ENCODE results near the gene KLHL18.
"Not testable (repeated sequence)": the region's sequence is repeated elsewhere in the genome, so short reads cannot be mapped to it uniquely, and the experiment has no call there.

The KLHL18 gene

DNA sequence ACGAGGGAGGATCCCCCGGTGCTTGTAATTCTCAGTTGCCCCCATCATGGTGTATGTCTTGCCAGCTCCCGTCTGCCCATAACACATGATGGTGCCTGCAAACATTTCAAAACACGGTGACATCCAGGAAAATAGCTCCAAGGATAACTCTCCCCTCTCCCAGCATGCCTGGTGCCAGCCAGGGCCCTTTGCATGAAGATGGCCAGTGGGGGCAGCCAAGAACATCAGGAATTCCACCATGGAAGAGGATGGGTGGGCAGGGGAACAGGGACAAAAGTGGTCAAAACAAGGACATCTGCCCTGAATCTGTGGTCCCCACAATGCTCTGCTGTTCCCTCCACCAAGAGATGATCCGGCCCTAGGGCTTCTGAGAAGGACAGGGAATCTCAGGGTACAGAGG, 9.2 kb upstream of the KLHL18 start:
- in situ Hi-C loops (cut with HindIII; ENCODE audit: low sequenced_read_pairs) = no loop called here

DNA sequence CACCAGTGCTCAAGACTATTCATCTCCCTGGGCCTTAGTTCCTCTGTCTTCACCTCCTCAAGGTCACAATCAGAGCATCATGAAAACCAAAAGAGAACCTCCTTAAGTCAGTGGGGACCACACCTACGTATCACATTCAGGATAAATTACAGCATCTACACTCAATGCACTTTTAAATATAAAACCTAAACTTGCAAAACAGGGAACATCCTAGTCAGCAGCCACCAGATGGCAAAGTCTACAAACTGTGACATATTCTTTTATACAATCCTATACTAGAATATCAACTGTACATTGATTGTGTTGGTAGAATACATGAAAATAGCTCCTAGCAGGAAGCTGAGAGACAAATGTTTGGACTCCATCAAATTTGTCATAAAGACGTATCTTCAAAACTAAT, 8.1 kb upstream of the KLHL18 start:
- in situ Hi-C loops (cut with HindIII; ENCODE audit: low sequenced_read_pairs) = no loop called here

DNA sequence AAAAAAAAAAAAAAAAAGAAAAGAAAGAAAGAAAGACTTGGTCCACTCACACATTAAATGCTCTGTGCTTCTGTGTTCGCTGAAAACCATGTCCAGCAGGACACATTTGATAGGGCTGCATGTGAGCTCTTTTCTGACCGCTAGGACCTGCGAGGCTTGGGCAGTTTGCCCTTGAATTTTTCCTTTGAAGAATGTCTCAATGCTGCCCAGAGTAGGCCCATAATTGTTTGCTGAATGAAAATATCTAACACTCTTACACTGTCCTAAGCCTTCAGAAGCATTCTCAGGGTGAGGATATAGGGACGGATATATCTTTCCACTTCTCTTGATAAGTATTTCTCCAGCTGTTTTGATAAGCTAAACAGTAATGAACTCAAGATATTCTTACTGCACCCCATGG, 6.2 kb upstream of the KLHL18 start:
- in situ Hi-C loops (cut with HindIII; ENCODE audit: low sequenced_read_pairs) = no loop called here

DNA sequence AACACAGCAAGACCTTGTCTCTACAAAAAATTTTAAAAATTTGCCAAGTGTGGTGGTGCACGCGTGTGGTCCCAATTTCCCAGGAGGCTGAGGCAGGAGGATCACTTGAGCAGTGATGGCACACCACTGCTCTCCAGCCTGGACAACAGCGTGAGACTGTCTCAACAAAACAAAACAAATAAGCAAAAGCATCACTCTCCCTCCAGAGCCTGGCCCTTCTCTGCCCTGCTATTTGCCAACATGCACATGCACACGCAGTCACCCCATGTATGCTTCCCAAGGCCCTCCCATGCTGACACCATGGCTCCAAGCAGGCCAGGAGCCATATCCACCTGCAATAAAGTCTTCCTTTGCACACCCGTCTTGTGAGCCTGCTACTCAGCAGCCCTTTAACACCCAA, 2.2 kb upstream of the KLHL18 start:
- in situ Hi-C loops (cut with HindIII; ENCODE audit: low sequenced_read_pairs) = no loop called here

DNA sequence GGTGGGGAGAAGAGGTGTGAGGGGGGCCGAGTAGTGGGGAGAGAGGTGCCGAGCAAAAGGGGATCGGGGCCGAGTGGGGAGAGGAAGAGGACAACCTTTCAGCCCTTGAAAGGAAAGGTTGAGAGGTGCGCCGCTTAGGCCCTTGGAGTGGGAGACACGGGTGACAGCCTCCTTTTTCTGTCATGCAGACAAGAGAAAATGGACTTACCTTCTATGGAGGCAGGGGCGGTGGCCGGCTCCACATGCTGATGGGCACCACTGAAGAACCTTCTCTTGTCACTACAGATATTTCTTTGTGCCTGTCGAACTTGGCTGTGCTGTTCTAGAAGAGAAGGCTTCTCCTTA, 421 bp downstream of the KLHL18 start:
- in situ Hi-C loops (cut with HindIII; ENCODE audit: low sequenced_read_pairs) = no loop called here

DNA sequence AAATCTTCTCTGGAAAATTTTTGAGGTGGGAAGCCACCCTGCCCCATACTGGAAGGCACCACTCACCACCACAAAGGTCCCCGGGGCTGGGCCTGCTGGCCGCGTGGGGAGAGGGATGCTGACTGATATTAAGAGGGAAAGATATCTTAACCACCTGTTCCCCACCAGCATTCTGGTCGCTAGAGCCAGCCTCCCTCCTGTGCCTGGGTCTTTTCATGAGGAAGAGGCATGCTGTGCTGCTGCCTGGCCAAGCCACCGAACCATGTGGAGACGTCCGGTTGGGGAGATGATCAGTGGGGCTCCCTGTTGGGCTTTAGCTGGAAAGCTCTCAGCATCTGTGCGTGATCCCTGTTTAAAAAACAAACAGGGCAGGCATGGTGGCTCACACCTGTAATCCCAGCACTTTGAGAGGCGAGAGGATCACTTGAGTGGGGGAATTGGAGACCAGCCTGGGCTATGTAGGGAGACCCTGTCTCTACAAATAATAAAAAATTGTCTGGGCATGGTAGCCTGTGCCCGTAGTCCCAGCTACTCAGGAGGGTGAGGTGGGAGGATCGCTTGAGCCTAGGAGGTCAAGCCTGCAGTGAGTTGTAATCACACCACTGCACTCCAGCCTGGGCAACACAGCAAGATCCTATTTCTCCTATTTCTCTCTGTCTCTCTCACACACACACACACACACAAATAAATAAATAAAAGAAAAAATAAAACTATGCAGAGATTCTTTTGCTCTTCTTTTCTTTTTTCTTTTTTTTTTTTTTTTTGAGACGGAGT, 1.0 kb downstream of the KLHL18 start:
- in situ Hi-C loops (cut with HindIII; ENCODE audit: low sequenced_read_pairs) = no loop called here

DNA sequence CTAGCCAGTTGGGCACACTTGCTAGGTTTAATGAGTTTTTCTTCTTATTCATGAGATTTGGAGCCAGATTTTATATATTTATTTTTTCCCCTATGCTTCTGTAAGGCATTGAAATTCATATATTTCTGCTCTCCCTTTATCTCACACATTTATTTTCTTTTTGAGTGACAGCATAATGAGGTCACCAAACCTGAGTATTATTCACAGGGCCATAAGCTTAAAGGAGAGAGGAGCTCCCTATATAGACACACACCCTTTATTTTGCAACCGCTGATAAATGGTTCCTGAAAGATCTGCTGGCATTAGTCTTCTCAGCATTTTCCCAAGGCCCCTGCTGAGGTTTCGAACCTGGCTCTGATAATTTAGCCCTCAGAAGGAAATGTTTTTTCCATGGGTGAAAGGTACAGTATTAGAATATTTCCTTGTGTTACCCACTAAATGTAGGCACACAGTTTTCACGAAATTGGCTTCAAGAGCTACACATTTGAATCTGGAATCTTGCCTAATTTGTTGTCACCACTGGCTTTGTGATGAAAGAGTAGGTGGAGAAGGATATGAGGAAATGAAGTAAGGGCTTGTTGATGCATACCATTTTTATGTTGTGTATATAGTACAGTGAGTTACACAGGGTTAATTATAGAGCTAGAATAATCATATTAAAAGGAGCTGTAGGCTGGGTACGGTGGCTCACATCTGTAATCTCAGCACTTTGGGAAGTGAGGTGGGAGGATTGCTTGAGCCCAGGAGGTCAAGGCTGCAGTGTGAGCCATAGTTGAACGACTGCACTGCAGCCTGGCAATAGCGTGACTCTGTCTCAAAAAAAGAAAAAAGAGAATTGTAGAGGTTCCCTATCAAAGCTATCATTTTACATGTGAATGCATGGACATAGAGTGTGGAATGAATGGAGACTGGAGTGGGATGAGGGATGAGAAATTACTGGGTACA, 6.5 kb downstream of the KLHL18 start:
- in situ Hi-C loops (cut with HindIII; ENCODE audit: low sequenced_read_pairs) = no loop called here

DNA sequence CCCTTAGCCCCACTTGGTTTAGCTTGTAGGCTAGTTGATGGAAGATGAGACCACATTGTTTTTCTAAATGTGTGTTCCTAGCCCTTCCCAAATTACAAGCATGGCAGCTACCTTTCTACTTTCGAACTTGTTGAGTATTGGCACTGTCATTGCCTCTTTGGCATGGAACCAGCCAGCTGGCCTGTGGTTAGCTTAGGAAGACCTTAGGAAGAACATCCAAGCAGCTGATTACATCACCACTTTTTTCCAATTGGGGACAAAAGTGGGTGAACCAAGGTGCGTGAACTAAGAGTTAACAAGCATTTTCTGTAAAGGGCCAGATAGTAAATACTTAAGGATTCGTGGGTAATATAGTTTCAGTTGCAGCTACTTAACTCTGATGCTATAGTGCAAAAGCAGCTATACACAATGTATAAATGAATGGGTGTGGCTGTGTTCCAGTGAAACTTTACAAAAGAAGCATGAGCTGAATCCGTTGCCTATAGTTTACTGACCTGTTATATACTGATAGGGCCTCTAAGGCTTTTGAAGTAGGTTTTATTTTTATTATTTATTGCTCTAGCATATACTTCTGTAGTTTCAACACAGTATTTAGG, 8.5 kb downstream of the KLHL18 start:
- in situ Hi-C loops (cut with HindIII; ENCODE audit: low sequenced_read_pairs) = no loop called here

DNA sequence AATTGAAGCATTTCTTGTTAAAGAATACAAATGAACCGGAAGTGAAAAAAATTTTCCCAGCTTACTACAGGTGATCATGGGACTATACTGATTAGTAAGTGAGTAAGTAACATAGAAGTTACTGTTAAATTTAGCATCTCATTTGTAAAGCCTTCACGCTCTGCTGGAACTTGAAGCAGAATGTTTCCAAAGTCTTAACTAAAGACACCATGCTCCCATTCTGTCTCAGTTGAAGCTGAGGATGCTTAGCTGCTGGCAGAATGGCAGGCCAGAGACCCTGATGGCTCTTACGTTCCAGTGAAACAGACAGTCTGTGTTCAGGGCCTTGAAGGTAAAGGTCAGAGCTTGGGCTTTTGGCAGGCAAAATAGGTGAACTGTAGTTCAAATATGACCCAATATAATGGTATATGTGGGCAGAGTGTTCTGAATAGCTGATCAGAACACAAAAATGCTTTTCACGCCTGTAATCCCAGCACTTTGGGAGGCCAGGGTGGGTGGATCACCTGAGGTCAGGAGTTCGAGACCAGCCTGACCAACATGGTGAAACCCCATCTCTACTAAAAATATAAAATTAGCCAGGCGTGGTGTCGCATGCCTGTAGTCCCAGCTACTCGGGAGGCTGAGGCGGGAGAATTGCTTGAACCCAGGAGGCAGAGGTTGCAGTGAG, 9.1 kb downstream of the KLHL18 start:
- in situ Hi-C loops (cut with HindIII; ENCODE audit: low sequenced_read_pairs) = not testable (repeated sequence)

DNA sequence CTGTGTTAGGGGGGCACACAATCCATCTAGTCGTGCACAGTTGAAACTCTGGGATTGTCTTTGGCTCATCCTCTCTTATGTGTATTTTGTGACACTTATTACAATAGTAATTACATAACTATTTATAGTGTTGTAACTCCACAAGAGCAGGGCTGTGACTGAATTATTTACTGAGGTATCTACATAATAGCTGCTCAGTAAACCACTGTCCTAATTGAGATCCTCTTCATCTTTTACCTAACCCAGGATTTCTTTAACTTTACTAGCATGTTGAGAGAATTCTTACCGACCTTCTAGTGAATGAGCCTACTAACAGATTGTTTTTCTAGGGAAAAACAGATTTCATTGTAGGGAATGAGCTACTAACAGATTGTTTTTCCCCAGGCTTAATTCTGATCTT, 11.1 kb downstream of the KLHL18 start:
- in situ Hi-C loops (cut with HindIII; ENCODE audit: low sequenced_read_pairs) = no loop called here

DNA sequence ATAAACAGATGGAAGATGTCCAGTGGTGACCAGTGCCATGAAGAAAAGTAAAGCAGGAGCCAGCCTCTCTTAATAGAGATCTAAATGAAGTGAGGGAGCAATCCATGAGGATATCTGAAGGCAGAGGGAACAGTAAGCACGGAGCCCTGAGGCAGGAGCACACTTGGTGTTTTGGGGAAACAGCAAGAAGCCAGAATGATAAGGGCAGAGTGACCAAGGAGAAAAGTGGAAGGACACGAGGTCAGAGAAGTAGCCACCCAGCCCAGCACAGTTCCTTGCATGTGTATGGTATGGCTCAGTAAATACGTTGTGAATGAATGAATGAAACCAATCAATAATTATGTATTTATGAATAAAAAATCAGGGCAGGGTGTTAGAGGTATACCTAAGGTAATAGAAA, 11.6 kb downstream of the KLHL18 start:
- in situ Hi-C loops (cut with HindIII; ENCODE audit: low sequenced_read_pairs) = no loop called here

DNA sequence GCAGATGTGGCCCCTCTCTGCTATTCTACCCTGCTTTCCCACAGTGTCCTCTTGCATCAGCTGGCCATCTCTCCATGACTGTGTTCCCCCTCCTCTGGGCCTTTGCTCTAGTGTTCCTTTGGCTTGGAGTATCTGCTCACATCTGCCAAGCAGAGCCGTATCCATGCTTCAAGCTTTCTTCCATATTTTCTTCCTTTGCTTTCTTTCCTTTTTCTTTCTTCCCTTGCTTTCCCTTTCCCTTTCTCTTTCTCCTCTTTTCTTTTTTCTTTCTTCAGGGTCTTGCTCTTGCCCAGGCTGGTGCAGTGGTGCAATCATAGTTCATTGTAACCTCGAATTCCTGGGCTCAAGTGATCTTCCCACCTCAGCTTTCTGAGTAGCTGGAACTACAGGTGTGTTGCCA, 12.6 kb downstream of the KLHL18 start:
- in situ Hi-C loops (cut with HindIII; ENCODE audit: low sequenced_read_pairs) = no loop called here

DNA sequence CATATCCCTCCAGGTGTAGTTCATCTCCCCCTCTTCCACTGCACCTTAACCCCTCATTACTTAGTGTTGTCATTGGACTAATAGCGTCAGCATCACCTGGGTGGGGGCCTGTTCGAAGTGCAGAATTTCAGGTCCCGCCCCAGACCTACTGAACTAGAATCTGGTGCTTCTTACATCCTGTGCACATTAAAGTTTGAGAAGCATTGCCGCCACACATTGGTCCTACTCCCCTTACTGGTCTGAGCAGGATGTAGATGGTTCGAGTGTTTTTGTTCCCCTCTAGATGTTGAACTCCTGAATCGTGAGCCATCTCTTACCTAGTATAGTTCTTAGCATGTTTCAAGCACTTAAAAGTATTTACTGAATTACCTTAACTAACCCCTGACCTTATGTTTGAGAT, 13.2 kb downstream of the KLHL18 start:
- in situ Hi-C loops (cut with HindIII; ENCODE audit: low sequenced_read_pairs) = no loop called here

DNA sequence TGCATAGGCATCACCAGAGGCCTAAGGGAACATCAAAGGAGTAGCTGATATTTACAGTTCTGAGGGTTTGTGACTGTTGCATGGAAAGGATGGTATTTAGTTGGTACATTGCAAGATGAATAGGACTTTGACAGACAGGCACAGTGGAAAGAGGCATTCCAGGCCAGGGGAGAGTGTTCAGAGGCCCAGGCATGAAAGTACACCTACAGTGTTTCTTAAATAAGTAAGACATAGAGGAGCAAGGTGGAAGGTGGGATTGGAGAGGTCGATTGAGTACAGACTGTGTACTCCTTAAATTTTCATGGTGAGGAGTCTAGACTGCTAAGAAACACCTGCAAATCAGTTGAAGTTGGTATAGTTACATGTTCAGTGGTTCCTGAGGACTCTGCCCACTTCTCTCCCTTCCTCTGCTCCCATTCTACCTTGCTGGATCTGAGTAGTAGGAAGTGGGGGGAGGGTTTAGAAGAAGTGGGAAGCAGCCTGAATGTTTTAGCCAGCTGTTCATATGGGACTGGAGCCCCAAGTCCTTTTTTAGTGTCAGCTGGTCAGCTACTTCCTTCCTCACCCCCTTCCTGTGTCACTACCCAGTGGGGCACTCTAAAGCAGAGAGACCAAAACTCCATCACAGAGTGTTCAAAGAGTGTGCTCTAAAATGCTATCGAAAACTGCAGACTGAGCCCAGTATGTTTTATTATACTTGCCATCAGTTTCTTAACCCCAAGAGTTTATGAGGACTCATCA, 14.0 kb downstream of the KLHL18 start:
- in situ Hi-C loops (cut with HindIII; ENCODE audit: low sequenced_read_pairs) = no loop called here

DNA sequence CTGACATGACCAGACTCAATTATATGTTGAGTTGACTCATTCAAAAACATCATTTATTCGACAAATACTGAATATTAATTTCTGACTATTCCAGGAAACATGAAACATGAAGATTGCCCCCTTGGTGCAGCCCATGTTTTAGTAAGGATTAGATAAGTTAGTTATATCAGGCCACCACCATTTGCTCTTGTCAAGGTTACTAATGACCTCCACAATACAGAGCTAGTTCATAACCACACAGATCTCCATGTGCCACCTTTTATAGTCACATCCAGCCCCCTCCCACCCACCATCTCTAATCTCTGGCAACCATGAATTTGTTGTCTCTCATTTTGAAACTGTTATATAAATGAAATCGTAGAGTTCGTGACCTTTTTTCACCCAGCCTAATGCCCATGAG, 15.7 kb downstream of the KLHL18 start:
- in situ Hi-C loops (cut with HindIII; ENCODE audit: low sequenced_read_pairs) = no loop called here

DNA sequence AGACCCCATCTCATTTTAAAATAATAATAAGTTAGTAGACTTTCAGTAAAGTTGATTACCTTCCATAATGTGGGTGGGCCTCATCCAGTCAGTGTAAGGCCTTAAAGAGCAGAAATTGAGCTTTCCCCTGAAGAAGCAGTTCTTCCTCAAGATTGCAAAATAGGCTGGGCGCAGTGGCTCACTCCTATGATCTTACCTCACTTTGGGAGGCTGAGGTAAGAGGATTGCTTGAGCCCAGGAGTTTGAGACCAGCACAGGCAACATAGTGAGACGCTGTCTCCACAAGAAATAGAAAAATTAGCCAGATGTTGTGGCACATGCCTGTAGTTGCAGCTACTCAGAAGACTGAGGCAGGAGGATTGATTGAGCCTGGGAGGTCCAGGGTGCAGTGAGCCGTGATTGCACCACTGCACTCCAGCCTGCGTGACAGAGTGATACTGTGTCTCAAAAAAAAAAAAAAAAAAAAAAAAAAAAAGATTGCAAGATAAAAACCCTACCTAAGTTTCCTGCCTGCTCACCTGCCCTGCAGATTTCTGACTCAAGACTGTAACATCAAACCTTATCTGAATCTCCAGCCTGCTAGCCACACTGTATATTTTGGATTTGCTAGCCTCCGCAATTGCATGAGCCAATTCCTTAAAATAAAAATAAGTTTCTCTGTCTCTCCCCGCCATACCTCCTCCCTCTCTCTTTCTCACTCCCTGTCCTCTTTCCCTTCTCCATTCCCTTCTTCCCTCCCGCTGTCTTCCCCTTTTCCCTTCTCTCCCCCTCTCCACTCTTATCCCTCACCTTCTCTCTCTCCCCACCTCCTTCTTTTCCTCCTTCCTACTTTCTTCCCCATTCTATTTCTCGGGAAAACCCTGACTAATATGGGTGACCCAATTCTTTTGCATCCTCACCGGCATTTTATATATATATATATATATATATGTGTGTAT, 16.9 kb downstream of the KLHL18 start:
- in situ Hi-C loops (cut with HindIII; ENCODE audit: low sequenced_read_pairs) = no loop called here

DNA sequence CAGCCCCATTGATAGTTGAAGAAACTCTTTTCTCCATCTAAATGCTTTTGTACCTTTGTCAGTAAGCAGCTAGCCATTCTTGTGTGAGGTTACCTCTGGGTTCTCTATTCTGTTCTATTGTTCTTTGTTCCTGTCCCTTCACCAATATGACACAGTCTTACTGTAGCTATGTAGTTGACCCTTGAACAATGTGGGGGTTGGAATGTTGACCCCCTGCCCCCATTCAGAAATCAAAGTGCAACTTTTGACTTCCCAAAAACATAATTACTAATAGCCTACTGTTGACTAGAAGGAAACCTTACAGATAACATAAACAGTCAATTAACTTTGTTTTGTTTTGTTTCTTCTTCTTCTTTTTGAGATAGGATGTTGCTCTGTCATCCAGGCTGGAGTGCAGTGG, 18.7 kb downstream of the KLHL18 start:
- in situ Hi-C loops (cut with HindIII; ENCODE audit: low sequenced_read_pairs) = no loop called here

DNA sequence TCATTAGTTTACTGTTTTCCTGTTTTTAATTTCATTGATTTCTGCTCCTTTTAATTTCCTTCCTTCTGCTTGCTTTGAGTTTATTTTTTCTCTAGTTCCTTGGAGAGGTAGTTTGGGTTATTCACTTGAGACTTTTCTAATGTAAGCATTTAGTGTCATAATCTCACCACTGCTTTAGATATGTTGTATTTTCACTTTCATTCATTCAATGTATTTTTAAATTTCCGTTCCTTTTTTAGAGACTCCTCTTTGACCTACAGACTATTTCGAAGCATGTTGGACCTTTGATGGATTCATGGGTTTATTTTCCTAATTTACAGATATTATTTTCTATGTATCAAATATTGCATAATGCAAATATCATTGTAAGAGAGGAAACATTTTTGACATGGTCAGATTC, 23.3 kb downstream of the KLHL18 start:
- in situ Hi-C loops (cut with HindIII; ENCODE audit: low sequenced_read_pairs) = no loop called here

DNA sequence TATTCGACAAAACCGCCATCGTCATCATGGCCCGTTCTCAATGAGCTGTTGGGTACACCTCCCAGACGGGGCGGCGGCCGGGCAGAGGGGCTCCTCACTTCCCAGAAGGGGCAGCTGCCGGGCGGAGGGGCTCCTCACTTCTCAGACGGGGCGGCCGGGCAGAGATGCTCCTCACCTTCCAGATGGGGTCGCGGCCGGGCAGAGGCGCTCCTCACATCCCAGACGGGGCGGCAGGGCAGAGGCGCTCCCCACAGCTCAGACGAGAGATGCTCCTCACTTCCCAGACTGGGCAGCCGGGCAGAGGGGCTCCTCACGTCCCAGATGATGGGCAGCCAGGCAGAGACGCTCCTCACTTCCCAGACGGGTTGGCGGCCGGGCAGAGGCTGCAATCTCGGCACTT, 26.5 kb downstream of the KLHL18 start:
- in situ Hi-C loops (cut with HindIII; ENCODE audit: low sequenced_read_pairs) = not testable (repeated sequence)

DNA sequence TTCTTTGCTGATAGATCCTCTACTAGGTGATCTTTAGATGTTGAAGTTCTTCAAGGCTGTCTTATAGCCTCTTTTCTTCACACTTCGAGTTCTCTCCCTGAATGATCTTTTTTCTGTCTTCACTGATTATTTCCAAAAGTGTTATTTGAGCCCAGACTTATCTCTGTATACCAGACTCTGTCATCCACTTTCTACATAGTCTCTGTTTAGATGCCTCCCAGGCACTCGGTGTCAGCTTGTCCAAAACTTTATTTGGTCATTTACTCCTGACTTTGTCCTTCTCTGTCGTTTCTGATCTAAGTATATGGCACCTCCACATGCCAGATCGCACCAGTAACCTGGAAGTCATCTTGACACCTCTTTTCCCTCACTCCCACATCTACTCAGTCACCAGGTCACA, 27.6 kb downstream of the KLHL18 start:
- in situ Hi-C loops (cut with HindIII; ENCODE audit: low sequenced_read_pairs) = no loop called here

Measured in endothelial cell of hepatic sinusoid (primary cell).